Stomach (tissue), 4 donors: ENCODE data around the gene FER1L5.

Source experiments
- EP300 ChIP-seq: sonication (generic); formaldehyde crosslinking; IDR thresholded peaks from one replicate; pipeline ENCODE4 v1.6.1; 2017; ENCODE audit warnings: antibody characterized with exemption
- POLR2A ChIP-seq, 4 donors: fragments of 450-650 bp; IDR thresholded peaks; one replicate each; pipeline ENCODE4 v1.6.1; 2016; ENCODE audit warnings: antibody characterized with exemption in 4 of 4, control low read depth in 2 of 4, mild to moderate bottlenecking in 1 of 4, moderate library complexity in 1 of 4
- POLR2AphosphoS5 ChIP-seq, 3 donors: sonication (generic); formaldehyde crosslinking; IDR thresholded peaks; one replicate each; pipeline ENCODE4 v1.6.1; 2016; ENCODE audit warnings: antibody characterized with exemption in 3 of 3
- TF ChIP-seq, protein P1 (sequence below), 7 experiments: fragments of 450-650 bp in 4 of 7; fragments of 200-600 bp in 3 of 7; sonication (generic) in 3 of 7; IDR thresholded peaks; one replicate each; pipeline ENCODE4 v1.5.1; 2016 to 2019; ENCODE audit warnings: antibody characterized with exemption in 7 of 7, control low read depth in 2 of 7, mild to moderate bottlenecking in 1 of 7

DNA sequence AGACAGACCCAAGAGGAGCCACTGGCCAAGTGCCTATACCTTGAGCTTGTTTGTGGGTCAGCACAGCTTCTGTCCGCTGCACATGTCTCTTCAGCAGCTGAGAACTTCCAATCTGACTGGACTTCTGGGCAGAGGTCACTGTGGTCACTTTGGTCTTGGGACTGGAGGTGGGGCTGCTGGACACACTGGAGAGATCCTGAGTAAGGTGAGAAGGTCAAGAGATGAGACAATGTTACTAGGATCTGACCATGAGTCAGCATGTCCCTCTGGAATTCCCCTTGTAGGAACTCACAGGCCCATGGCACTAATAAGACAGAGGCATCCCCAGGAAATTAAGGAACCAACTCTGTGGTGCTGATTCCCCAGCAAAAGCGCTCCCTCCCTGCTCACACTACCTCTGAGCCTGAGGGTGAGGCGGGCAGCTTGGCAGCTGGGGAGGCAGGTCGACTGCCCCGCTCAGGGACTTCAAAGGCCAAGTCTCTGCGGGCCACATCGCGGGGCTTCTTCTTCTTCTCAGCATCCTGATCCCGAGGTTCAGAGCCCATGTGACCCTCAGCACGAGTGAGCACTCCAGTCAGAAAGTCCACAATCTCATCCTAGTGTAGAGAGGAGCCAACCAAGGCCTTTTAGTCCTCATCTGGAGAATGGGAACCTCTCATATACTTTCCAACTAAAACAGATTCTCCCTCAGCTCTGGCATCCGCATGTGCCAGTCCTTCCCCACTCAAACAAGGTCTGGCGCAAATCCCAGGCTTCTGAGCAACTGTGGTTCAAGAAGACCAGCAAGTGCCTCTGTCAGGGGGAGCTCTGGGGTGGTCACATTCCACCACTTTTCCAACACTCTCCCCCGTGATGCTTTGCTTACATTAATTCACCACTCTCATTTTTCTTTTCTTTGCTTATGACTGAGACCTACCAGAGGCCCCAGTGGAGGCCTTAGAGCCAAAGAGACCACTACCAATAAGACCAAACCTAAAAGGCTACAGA is 33.8 kb upstream of the FER1L5 start:
- TF ChIP-seq, protein P1, sequence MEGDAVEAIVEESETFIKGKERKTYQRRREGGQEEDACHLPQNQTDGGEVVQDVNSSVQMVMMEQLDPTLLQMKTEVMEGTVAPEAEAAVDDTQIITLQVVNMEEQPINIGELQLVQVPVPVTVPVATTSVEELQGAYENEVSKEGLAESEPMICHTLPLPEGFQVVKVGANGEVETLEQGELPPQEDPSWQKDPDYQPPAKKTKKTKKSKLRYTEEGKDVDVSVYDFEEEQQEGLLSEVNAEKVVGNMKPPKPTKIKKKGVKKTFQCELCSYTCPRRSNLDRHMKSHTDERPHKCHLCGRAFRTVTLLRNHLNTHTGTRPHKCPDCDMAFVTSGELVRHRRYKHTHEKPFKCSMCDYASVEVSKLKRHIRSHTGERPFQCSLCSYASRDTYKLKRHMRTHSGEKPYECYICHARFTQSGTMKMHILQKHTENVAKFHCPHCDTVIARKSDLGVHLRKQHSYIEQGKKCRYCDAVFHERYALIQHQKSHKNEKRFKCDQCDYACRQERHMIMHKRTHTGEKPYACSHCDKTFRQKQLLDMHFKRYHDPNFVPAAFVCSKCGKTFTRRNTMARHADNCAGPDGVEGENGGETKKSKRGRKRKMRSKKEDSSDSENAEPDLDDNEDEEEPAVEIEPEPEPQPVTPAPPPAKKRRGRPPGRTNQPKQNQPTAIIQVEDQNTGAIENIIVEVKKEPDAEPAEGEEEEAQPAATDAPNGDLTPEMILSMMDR (IDR thresholded peaks at IDR 0.05), result no peak
- TF ChIP-seq POLR2AphosphoS5 (IDR thresholded peaks at IDR 0.05) (no peak), EP300 (no peak), POLR2A (IDR thresholded peaks at IDR 0.05) (no peak)
